Mammary epithelial cell (primary cell): Measurements from ENCODE around the gene HACL1.

Source experiments
- EZH2 ChIP-seq: IDR thresholded peaks from 2 replicates; pipeline ENCODE4 v1.6.1; 2012; ENCODE audit warnings: low read length, inconsistent platforms, borderline replicate concordance
- TF ChIP-seq, protein P1 (sequence below), 2 donors: IDR thresholded peaks in 1 of 2; conservative IDR thresholded peaks in 1 of 2; 2 replicates each; pipeline ENCODE4 v1.5.1; 2011 to 2012; ENCODE audit warnings: inconsistent platforms in 2 of 2, low read length in 2 of 2, mild to moderate bottlenecking in 2 of 2, control low read depth in 1 of 2, low read depth in 1 of 2; ENCODE audit not compliant: insufficient read depth in 1 of 2; ENCODE audit errors: extremely low read depth in 1 of 2

DNA sequence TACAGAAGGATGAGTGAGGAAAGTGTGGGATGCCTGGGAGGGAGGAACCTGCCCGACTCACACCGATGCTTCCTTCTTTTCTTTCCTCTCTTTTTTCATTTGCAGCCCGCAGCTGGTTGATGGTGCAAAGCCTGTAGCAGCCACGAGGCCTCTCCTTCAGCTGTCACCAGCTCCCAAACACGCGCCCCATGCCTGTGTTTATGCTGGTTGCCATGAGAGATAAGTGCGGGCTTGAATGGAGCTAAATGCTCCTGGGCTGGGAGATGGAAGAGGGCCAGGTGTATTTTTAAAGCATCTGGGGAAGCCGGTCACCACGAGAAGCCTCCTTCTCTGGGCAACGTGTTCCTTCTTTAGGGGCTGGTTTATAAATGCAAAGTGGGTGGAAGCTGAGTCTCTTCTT is 89.2 kb downstream of the HACL1 start:
- TF ChIP-seq EZH2, result no peak
- TF ChIP-seq, protein P1, sequence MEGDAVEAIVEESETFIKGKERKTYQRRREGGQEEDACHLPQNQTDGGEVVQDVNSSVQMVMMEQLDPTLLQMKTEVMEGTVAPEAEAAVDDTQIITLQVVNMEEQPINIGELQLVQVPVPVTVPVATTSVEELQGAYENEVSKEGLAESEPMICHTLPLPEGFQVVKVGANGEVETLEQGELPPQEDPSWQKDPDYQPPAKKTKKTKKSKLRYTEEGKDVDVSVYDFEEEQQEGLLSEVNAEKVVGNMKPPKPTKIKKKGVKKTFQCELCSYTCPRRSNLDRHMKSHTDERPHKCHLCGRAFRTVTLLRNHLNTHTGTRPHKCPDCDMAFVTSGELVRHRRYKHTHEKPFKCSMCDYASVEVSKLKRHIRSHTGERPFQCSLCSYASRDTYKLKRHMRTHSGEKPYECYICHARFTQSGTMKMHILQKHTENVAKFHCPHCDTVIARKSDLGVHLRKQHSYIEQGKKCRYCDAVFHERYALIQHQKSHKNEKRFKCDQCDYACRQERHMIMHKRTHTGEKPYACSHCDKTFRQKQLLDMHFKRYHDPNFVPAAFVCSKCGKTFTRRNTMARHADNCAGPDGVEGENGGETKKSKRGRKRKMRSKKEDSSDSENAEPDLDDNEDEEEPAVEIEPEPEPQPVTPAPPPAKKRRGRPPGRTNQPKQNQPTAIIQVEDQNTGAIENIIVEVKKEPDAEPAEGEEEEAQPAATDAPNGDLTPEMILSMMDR (conservative IDR thresholded peaks at IDR 0.05 in 1 of 2, IDR thresholded peaks at IDR 0.05 in 1 of 2; ENCODE audit: extremely low read depth in 1 of 2, insufficient read depth in 1 of 2, low read depth in 1 of 2, low read length in 2 of 2), result no peak
